Measurements from ENCODE around the gene DHPS.

DNA sequence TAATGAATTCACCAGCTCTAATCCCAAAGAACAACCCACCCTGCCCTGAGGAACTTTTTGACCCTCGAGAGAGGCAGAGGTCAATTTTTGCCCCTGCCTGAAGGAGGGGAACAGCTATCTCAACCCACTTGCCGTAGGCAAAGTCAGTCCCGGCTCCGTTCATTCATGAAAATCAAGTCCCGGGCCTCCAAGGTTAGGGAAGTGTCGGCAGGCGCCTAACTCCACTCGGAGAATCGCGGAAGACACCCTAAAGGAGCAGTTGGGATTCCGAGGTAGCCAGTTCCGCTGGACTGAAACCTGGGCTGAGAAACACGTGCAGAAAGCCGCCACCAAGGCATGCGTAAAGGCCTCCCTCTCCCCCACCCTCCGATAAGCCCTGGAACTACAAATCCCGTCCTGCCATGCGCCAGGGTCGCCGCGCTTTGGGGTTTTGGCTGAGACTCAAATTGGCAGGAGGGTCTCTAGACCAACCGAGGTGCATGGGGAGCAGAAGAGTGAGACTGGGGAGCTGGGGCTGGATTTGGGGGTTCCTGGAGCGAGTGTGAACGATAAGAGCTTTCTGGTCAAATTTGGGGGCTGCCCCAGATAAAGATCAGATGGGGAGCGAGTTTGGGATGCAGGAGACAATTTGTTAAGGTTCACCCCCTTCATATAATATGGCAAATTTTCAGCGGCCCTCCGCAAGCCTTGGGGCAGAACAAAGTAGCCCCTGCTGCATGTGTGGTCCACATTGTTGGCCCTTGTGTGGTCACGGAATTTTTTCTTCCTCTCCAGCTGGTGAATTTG, 42.2 kb upstream of the DHPS start, which contains the start of gene TNPO2:
- TF ChIP-seq CTCF (IDR thresholded peaks at IDR 0.05) (no peak), EP300 (IDR thresholded peaks at IDR 0.05; ENCODE audit: low read depth) (no peak), POLR2A (IDR thresholded peaks at IDR 0.05) (no peak)

Measured in transverse colon (tissue), 3 donors.